Cardiac atrium fibroblast (primary cell): ENCODE measurements around the gene GBP7. TPM values are rescaled to one million over a fixed set of nuclear protein-coding genes. Genes with fewer than 3 reads are reported as not detected.

Experiments
- total RNA-seq: library from RNA; depleted of rRNA; stranded (reverse); fragments of >200 nt; gene quantifications from 2 replicates; pipeline ENCODE4 v1.2.3, GENCODE V29; 2015

Gene GBP7, protein sequence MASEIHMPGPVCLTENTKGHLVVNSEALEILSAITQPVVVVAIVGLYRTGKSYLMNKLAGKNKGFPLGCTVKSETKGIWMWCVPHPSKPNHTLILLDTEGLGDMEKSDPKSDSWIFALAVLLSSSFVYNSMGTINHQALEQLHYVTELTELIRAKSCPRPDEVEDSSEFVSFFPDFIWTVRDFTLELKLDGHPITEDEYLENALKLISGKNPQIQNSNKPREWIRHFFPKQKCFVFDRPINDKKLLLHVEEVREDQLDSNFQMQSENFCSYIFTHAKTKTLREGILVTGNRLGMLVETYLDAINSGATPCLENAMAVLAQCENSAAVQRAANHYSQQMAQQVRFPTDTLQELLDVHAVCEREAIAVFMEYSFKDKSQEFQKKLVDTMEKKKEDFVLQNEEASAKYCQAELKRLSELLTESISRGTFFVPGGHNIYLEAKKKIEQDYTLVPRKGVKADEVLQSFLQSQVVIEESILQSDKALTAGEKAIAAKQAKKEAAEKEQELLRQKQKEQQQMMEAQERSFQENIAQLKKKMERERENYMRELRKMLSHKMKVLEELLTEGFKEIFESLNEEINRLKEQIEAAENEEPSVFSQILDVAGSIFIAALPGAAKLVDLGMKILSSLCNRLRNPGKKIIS
- not detected in 2 replicates for total RNA-seq

GRCh38 chr1:89175601-89176256 is at the start of gene GBP7:
Gene GBP7 (minus strand): TSS chr1:89176003. CDS start chr1:89171935, 4,068 bp downstream.

GRCh38 chr1:89198491-89199072 is 22.8 kb upstream of the GBP7 start, which contains the start of gene GBP4:
Gene GBP4 (minus strand): TSS chr1:89198942. CDS start chr1:89198834, 108 bp downstream.

GRCh38 chr1:89125913-89126580 is 49.8 kb downstream of the GBP7 start, which contains the start of gene GBP2:
Gene GBP2 (minus strand): TSS chr1:89126114. CDS start chr1:89121966, 4,148 bp downstream.

Other genes starting within 250 kb of the GBP7 start
- gene KYAT3, start 183.4 kb downstream of the GBP7 start, total RNA-seq = 42.6 and 53.1 TPM in 2 replicates
- 8.1 and 13.9 TPM in 2 replicates for gene RBMXL1, start 183.4 kb downstream of the GBP7 start, total RNA-seq
- gene GBP3, start 153.1 kb downstream of the GBP7 start, total RNA-seq = 16.5 and 20.9 TPM in 2 replicates
- gene GBP1, start 110.8 kb downstream of the GBP7 start, total RNA-seq = 14.6 and 19.7 TPM in 2 replicates
- 9.6 and 12.6 TPM in 2 replicates for gene GBP2, start 49.9 kb downstream of the GBP7 start, total RNA-seq
- gene GBP4, start 22.9 kb upstream of the GBP7 start, total RNA-seq = 0.54 and 0.81 TPM in 2 replicates
- gene GBP5, start 96.9 kb upstream of the GBP7 start, total RNA-seq = 0.16 and 0.36 TPM in 2 replicates
- gene GBP6, start 188.1 kb upstream of the GBP7 start, total RNA-seq = not detected in 2 replicates